SK-N-SH (cell line): ENCODE results near the gene MAP3K2. TPM values are rescaled to one million over a fixed set of nuclear protein-coding genes. Genes with fewer than 3 reads are reported as not detected.

ENCODE experiments used
- CTCF ChIA-PET: fragments of 300-600, 350-600 bp; formaldehyde crosslinking; extraction: SDS; loops from one replicate; lab custom pipeline; 2021; lab: Yijun Ruan, JAX
- POLR2A ChIA-PET: fragments of 350-600 bp; sonication (Branson Sonifier 250); formaldehyde crosslinking; extraction: SDS; loops from one replicate; lab custom pipeline; 2020; ENCODE audit warnings: antibody characterized with exemption, inconsistent platforms; lab: Yijun Ruan, JAX
- DNase-seq: peaks from one replicate; pipeline ENCODE4 v3.0.0; 2012
- H2AFZ ChIP-seq: fragments of 200-600 bp; sonication (generic); 2 replicates; pipeline ENCODE4 v1.8.1; 2016; ENCODE audit warnings: antibody characterized with exemption, mild to moderate bottlenecking, low read depth
- H3F3A ChIP-seq: fragments of 200-600 bp; sonication (generic); replicated peaks from 2 replicates; pipeline ENCODE3; 2016; ENCODE audit warnings: antibody characterized with exemption, mild to moderate bottlenecking; ENCODE audit not compliant: insufficient read depth
- H3K27ac ChIP-seq, 2 experiments: fragments of 200-500 bp in 1 of 2; fragments of 200-600 bp in 1 of 2; sonication (Bioruptor generic) in 1 of 2; sonication (generic), shearing (Covaris generic) in 1 of 2; 2 replicates each; pipeline versions ENCODE4 v1.5.1 to v1.6.1; 2014 to 2016; ENCODE audit warnings: low read depth in 2 of 2, inconsistent platforms in 1 of 2, low read length in 1 of 2, mild to moderate bottlenecking in 1 of 2, mixed read lengths in 1 of 2
- H3K27me3 ChIP-seq: fragments of 200-600 bp; sonication (generic), shearing (Covaris generic); 2 replicates; pipeline ENCODE4 v1.6.1; 2016; ENCODE audit warnings: mixed run types; ENCODE audit not compliant: insufficient read depth
- H3K36me3 ChIP-seq, 2 experiments: fragments of 200-500 bp in 1 of 2; fragments of 200-600 bp in 1 of 2; sonication (Bioruptor generic) in 1 of 2; sonication (generic) in 1 of 2; replicated peaks in 1 of 2; 2 replicates each; pipeline versions ENCODE3 to v1.5.1; 2014 to 2016; ENCODE audit warnings: low read length in 1 of 2, mild to moderate bottlenecking in 1 of 2; ENCODE audit not compliant: insufficient read depth in 2 of 2, control insufficient read depth in 1 of 2
- H3K4me1 ChIP-seq, 2 experiments: fragments of 200-500 bp in 1 of 2; fragments of 200-600 bp in 1 of 2; sonication (Bioruptor generic) in 1 of 2; sonication (generic), shearing (Covaris generic) in 1 of 2; 2 replicates each; pipeline versions ENCODE4 v1.5.1 to v1.6.1; 2014 to 2016; ENCODE audit warnings: low read depth in 1 of 2, low read length in 1 of 2, mixed run types in 1 of 2; ENCODE audit not compliant: insufficient read depth in 2 of 2, control insufficient read depth in 1 of 2
- H3K4me2 ChIP-seq: fragments of 200-600 bp; sonication (generic), shearing (Covaris generic); 2 replicates; pipeline ENCODE4 v1.6.1; 2017; ENCODE audit warnings: mixed run types
- H3K4me3 ChIP-seq, 2 experiments: fragments of 200-500 bp in 1 of 2; fragments of 200-600 bp in 1 of 2; sonication (Bioruptor generic) in 1 of 2; sonication (generic), shearing (Covaris generic) in 1 of 2; 2 replicates each; pipeline versions ENCODE4 v1.5.1 to v1.8.1; 2014 to 2016; ENCODE audit warnings: low read depth in 2 of 2, inconsistent platforms in 1 of 2, low read length in 1 of 2, mild to moderate bottlenecking in 1 of 2, mixed read lengths in 1 of 2, moderate library complexity in 1 of 2
- H3K79me2 ChIP-seq: fragments of 200-600 bp; sonication (generic); 2 replicates; pipeline ENCODE4 v1.8.1; 2017; ENCODE audit warnings: mild to moderate bottlenecking; ENCODE audit not compliant: insufficient read depth
- H3K9ac ChIP-seq: fragments of 200-600 bp; sonication (generic); 2 replicates; pipeline ENCODE4 v1.6.1; 2017; ENCODE audit warnings: mixed run types
- H3K9me2 ChIP-seq: fragments of 200-600 bp; sonication (generic); 2 replicates; pipeline ENCODE4 v1.6.1; 2017; ENCODE audit warnings: mixed run types
- H3K9me3 ChIP-seq: fragments of 200-600 bp; sonication (generic); 2 replicates; pipeline ENCODE4 v1.6.1; 2017; ENCODE audit warnings: mixed run types, mild to moderate bottlenecking, moderate library complexity
- H4K20me1 ChIP-seq: fragments of 200-600 bp; sonication (generic); 2 replicates; pipeline ENCODE4 v1.6.1; 2017; ENCODE audit warnings: mild to moderate bottlenecking, mixed run types; ENCODE audit not compliant: insufficient read depth
- ELF1 ChIP-seq: IDR thresholded peaks from 2 replicates; pipeline ENCODE4 v1.4.0; 2012
- EP300 ChIP-seq, 2 experiments: IDR thresholded peaks; 2 replicates each; pipeline versions ENCODE4 v1.4.0 to v1.6.1; 2012; ENCODE audit warnings: borderline replicate concordance in 1 of 2, low read depth in 1 of 2, low read length in 1 of 2
- EZH2phosphoT487 ChIP-seq: fragments of 200-600 bp; sonication (generic); IDR thresholded peaks from 2 replicates; pipeline ENCODE4 v1.6.1; 2017; ENCODE audit warnings: low read depth, mixed run types, mild to moderate bottlenecking, antibody characterized with exemption, moderate library complexity, borderline replicate concordance
- FOSL2 ChIP-seq: IDR thresholded peaks from 2 replicates; pipeline ENCODE4 v1.4.0; 2012; ENCODE audit warnings: low read depth, mild to moderate bottlenecking, moderate library complexity, borderline replicate concordance
- FOXJ3 ChIP-seq: sonication (generic); formaldehyde crosslinking; IDR thresholded peaks from 2 replicates; pipeline ENCODE4 v1.5.1; 2020; ENCODE audit warnings: mild to moderate bottlenecking, missing genetic modification reagents
- FOXM1 ChIP-seq: IDR thresholded peaks from 2 replicates; pipeline ENCODE4 v1.4.0; 2012; ENCODE audit warnings: low read depth, mild to moderate bottlenecking
- GABPA ChIP-seq: IDR thresholded peaks from 2 replicates; pipeline ENCODE4 v1.4.0; 2012; ENCODE audit warnings: low read depth, mild to moderate bottlenecking
- GATA2 ChIP-seq: sonication (generic); formaldehyde crosslinking; IDR thresholded peaks from 2 replicates; pipeline ENCODE4 v1.5.0; 2020; ENCODE audit warnings: mild to moderate bottlenecking, missing genetic modification reagents
- JUND ChIP-seq: IDR thresholded peaks from 2 replicates; pipeline ENCODE4 v1.4.0; 2012
- MXI1 ChIP-seq: IDR thresholded peaks from 2 replicates; pipeline ENCODE4 v1.6.1; 2012; ENCODE audit warnings: mild to moderate bottlenecking, low read depth, low read length, improper control_type of control experiment
- POLR2AphosphoS5 ChIP-seq: IDR thresholded peaks from 2 replicates; pipeline ENCODE4 v1.6.1; 2012; ENCODE audit warnings: low read depth, low read length
- RAD21 ChIP-seq: IDR thresholded peaks from 2 replicates; pipeline ENCODE4 v1.6.1; 2012; ENCODE audit warnings: mild to moderate bottlenecking, low read length
- RCOR1 ChIP-seq: fragments of 150-350 bp; IDR thresholded peaks from 2 replicates; pipeline ENCODE4 v1.6.1; 2017; ENCODE audit warnings: antibody characterized with exemption, low read length
- RXRA ChIP-seq: IDR thresholded peaks from 2 replicates; pipeline ENCODE4 v1.4.0; 2012; ENCODE audit warnings: low read depth, mild to moderate bottlenecking, borderline replicate concordance
- TEAD4 ChIP-seq: IDR thresholded peaks from 2 replicates; pipeline ENCODE4 v1.4.0; 2012; ENCODE audit warnings: mild to moderate bottlenecking, borderline replicate concordance; ENCODE audit not compliant: insufficient read depth
- YY1 ChIP-seq: IDR thresholded peaks from 2 replicates; pipeline ENCODE4 v1.4.0; 2012; ENCODE audit warnings: low read depth, mild to moderate bottlenecking
- WGBS: methylation state at CpG from one replicate; pipeline ENCODE4 v1.1.6; 2017; ENCODE audit warnings: low lambda C conversion rate; 5-methylcytosine and 5-hydroxymethylcytosine counted together
- polyA plus RNA-seq, 3 experiments: library from polyadenylated mRNA; depleted of rRNA; stranded (reverse); fragments of >200 nt; gene quantifications; 2 replicates each; pipeline ENCODE4 v1.2.3, GENCODE V29; 2012
- TF ChIP-seq, protein P1 (sequence below): IDR thresholded peaks from 2 replicates; pipeline ENCODE4 v1.6.1; 2012; ENCODE audit warnings: mild to moderate bottlenecking, low read depth, low read length, moderate library complexity

MAP3K2 gene
- polyA plus RNA-seq, 1 of the 3 experiments (the other 2 are of a cell fraction): 2.7 TPM

DNA sequence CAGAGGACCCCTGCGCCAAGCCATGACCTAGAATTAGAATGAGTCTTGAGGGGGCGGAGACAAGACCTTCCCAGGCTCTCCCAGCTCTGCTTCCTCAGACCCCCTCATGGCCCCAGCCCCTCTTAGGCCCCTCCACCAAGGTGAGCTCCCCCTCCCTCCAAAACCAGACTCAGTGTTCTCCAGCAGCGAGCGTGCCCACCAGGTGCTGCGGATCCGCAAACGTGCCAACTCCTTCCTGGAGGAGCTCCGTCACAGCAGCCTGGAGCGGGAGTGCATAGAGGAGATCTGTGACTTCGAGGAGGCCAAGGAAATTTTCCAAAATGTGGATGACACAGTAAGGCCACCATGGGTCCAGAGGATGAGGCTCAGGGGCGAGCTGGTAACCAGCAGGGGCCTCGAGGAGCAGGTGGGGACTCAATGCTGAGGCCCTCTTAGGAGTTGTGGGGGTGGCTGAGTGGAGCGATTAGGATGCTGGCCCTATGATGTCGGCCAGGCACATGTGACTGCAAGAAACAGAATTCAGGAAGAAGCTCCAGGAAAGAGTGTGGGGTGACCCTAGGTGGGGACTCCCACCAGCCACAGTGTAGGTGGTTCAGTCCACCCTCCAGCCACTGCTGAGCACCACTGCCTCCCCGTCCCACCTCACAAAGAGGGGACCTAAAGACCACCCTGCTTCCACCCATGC, 33.5 kb upstream of the MAP3K2 start (continued):
- TF ChIP-seq EP300 (IDR thresholded peaks at IDR 0.05; ENCODE audit: borderline replicate concordance in 1 of 2, low read depth in 1 of 2, low read length in 1 of 2) (no peak), FOXM1 (no peak)

DNA sequence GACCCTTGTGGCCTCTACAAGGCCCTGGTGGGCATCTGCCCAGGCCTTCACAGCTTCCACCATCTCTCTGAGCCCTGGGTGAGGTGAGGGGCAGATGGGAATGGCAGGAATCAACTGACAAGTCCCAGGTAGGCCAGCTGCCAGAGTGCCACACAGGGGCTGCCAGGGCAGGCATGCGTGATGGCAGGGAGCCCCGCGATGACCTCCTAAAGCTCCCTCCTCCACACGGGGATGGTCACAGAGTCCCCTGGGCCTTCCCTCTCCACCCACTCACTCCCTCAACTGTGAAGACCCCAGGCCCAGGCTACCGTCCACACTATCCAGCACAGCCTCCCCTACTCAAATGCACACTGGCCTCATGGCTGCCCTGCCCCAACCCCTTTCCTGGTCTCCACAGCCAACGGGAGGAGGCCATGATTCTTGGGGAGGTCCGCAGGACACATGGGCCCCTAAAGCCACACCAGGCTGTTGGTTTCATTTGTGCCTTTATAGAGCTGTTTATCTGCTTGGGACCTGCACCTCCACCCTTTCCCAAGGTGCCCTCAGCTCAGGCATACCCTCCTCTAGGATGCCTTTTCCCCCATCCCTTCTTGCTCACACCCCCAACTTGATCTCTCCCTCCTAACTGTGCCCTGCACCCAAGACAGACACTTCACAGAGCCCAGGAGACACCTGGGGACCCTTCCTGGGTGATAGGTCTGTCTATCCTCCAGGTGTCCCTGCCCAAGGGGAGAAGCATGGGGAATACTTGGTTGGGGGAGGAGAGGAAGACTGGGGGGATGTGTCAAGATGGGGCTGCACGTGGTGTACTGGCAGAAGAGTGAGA, 32.5 kb upstream of the MAP3K2 start:
- no peak overlapping the region for H3K27ac ChIP-seq
- peaks cover 6% of the 10 kb centered on the region for H3F3A ChIP-seq
- H3K4me2 ChIP-seq: no peak overlapping the region
- no peak for TF ChIP-seq FOSL2
- no peak for TF ChIP-seq POLR2AphosphoS5
- TF ChIP-seq ELF1: no peak
- no peak for TF ChIP-seq GATA2 (CRISPR knock-in tag)
- no peak for TF ChIP-seq MXI1
- no peak for TF ChIP-seq RXRA
- TF ChIP-seq FOXJ3 (CRISPR knock-in tag): no peak
- no peak for TF ChIP-seq EZH2phosphoT487
- TF ChIP-seq GABPA: no peak
- no peak for TF ChIP-seq TEAD4
- TF ChIP-seq, protein P1, sequence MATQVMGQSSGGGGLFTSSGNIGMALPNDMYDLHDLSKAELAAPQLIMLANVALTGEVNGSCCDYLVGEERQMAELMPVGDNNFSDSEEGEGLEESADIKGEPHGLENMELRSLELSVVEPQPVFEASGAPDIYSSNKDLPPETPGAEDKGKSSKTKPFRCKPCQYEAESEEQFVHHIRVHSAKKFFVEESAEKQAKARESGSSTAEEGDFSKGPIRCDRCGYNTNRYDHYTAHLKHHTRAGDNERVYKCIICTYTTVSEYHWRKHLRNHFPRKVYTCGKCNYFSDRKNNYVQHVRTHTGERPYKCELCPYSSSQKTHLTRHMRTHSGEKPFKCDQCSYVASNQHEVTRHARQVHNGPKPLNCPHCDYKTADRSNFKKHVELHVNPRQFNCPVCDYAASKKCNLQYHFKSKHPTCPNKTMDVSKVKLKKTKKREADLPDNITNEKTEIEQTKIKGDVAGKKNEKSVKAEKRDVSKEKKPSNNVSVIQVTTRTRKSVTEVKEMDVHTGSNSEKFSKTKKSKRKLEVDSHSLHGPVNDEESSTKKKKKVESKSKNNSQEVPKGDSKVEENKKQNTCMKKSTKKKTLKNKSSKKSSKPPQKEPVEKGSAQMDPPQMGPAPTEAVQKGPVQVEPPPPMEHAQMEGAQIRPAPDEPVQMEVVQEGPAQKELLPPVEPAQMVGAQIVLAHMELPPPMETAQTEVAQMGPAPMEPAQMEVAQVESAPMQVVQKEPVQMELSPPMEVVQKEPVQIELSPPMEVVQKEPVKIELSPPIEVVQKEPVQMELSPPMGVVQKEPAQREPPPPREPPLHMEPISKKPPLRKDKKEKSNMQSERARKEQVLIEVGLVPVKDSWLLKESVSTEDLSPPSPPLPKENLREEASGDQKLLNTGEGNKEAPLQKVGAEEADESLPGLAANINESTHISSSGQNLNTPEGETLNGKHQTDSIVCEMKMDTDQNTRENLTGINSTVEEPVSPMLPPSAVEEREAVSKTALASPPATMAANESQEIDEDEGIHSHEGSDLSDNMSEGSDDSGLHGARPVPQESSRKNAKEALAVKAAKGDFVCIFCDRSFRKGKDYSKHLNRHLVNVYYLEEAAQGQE: no peak
- TF ChIP-seq RCOR1: no peak
- no peak for TF ChIP-seq RAD21
- TF ChIP-seq FOXM1: no peak
- TF ChIP-seq YY1: no peak
- no peak for TF ChIP-seq JUND
- H3K4me1 ChIP-seq: peaks cover 4 to 20% of the 10 kb centered on the region in 2 experiments; a peak in 2 of 4 replicates
- no peak overlapping the region for H3K9ac ChIP-seq
- H3K4me3 ChIP-seq: no peak overlapping the region
- ChIA-PET POLR2A (no interaction called here), CTCF (interaction anchor here (0.7 kb wide), 1 partner anchor 59 kb away, joined by 3 read pairs; no protein-coding TSS in a partner anchor)
- H2AFZ ChIP-seq: no peak overlapping the region
- WGBS: 66% methylated on average over 6 of the region's 8 CpGs
- H4K20me1 ChIP-seq: no peaks in the 10 kb centered on the region
- H3K79me2 ChIP-seq: no peaks in the 10 kb centered on the region
- H3K9me3 ChIP-seq: no peaks in the 10 kb centered on the region
- no peaks in the 10 kb centered on the region for H3K36me3 ChIP-seq
- no peak for DNase-seq
- H3K9me2 ChIP-seq: no peaks in the 10 kb centered on the region
- no peaks in the 10 kb centered on the region for H3K27me3 ChIP-seq
